ENCODE measurements around the gene GABBR2.

Gene GABBR2

DNA sequence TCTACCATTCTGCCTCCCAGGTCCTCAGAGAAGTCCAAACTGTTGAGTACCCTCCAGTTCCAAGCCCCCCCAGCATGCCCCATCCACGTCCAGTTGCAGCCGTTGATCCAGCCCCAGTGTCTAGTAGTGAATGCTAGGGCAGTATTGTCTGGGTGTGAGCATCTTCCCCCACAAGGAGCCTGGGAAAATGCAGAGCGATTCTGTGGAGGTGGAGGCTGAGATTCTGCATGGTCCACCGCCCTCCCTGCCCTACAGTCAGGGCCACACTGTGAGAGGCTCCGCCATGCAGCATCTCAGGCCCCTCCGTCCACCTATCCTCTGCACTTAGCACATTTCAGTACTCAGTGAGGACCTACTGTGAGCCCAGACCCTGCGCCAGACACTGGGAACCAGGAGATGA lies 135.9 kb downstream of the GABBR2 start:
- TF ChIP-seq, protein P1, sequence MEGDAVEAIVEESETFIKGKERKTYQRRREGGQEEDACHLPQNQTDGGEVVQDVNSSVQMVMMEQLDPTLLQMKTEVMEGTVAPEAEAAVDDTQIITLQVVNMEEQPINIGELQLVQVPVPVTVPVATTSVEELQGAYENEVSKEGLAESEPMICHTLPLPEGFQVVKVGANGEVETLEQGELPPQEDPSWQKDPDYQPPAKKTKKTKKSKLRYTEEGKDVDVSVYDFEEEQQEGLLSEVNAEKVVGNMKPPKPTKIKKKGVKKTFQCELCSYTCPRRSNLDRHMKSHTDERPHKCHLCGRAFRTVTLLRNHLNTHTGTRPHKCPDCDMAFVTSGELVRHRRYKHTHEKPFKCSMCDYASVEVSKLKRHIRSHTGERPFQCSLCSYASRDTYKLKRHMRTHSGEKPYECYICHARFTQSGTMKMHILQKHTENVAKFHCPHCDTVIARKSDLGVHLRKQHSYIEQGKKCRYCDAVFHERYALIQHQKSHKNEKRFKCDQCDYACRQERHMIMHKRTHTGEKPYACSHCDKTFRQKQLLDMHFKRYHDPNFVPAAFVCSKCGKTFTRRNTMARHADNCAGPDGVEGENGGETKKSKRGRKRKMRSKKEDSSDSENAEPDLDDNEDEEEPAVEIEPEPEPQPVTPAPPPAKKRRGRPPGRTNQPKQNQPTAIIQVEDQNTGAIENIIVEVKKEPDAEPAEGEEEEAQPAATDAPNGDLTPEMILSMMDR (IDR thresholded peaks at IDR 0.05; ENCODE audit: low read length, missing control alignments), result no peak
- DNase-seq (ENCODE audit: low read depth), result no peak
- H3K4me3 ChIP-seq (replicated peaks; ENCODE audit: low read depth, low read length), result no peak overlapping the region

DNA sequence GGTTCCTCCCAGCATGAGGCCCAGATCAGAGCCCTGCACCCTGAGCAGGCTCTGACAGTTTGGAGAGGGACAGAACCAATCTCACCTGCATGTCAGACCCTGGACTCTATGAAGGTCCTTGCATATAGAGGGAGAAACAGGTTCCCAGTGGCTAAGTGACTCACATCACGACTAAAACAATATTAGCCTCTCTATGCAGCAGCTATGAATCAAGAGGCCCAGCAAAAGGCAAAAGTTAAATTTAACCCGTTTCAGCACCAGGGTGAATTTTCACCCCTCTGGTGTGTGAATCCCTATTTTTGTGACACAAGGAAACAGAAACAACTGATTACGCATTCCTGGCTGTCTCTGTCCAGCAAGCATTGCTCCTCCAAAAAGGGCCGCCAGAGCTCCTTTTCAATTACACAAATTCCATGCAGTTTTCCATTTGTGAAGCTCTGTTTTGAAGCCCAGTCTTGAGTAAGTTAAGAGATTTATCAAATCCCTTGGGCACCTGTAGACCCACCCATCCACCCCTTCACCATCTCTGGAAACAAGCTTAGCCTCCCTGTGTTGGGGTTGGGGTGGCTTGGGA lies 136.6 kb downstream of the GABBR2 start:
- TF ChIP-seq, protein P1 (IDR thresholded peaks at IDR 0.05; ENCODE audit: low read length, missing control alignments), result no peak
- DNase-seq (ENCODE audit: low read depth), result peak; percentile 21
- H3K4me3 ChIP-seq (replicated peaks; ENCODE audit: low read depth, low read length), result no peak overlapping the region

GRCh38 chr9:98571643-98572042 lies 137.1 kb downstream of the GABBR2 start:
- no peak overlapping the region for H3K4me3 ChIP-seq (replicated peaks; ENCODE audit: low read depth, low read length)
- no peak for DNase-seq (ENCODE audit: low read depth)
- TF ChIP-seq, protein P1 (IDR thresholded peaks at IDR 0.05; ENCODE audit: low read length, missing control alignments), result no peak

DNA sequence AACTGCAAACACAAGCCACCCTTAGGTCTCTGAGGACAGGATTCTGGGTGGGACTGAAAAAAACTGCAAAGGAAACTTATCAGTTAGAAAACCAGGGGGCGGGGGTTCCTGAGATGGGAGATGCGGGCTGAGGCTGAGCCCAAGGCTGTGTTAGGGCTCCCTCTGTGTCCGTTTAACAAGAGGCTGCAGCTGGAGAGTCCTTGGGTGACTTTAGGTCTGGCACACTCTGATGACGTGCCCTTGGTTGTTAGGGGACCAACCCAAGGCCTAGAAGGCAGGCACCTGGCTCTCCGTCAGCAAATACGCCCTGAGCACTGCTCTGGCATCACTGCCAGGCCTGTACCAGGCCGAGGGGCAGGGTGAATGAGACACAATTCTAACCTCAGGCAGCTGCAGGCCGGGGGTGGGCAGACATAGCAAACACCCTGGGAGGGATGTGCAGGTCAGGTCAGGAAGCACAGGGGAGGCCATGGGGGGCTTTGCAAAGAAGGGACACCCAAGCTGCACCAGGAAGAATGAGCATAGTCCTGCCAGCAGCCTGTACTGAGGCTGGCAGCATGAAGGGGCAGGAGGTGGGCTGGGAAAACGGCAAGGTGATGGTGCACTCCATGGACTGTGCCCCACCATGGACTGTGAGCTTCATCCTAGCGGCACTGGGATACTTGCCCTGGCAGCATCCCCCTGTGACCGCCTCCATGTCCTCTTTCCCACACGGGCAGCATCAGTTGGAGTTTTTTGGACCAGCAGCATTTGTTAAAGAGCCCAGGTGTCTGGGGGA lies 137.9 kb downstream of the GABBR2 start:
- TF ChIP-seq, protein P1 (IDR thresholded peaks at IDR 0.05; ENCODE audit: low read length, missing control alignments), result no peak
- no peak for DNase-seq (ENCODE audit: low read depth)
- no peak overlapping the region for H3K4me3 ChIP-seq (replicated peaks; ENCODE audit: low read depth, low read length)

GRCh38 chr9:98570055-98570454 lies 138.7 kb downstream of the GABBR2 start:
- TF ChIP-seq, protein P1 (IDR thresholded peaks at IDR 0.05; ENCODE audit: low read length, missing control alignments), result no peak
- H3K4me3 ChIP-seq (replicated peaks; ENCODE audit: low read depth, low read length), result no peak overlapping the region
- DNase-seq (ENCODE audit: low read depth), result no peak

DNA sequence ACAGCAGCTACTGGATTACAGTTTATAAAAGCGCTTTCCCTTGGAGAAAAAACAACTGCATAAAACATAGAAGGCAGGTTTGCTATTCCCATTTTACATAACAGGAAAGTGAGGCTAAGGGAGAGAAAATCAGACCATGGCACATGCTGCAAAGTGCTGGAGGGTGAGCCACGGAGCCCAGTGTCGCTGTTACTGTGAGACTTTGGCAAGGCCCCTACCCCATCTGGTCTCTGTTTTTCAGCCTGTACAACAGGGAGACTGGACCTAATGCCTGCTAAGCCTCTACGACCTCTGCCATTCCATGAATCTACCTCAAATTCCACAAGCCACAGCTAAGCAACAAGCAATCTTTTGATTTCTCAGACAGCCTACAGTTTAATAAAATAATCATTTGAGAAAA lies 139.2 kb downstream of the GABBR2 start:
- no peak for DNase-seq (ENCODE audit: low read depth)
- TF ChIP-seq, protein P1 (IDR thresholded peaks at IDR 0.05; ENCODE audit: low read length, missing control alignments), result no peak

More for the DNA sequence above, 139.2 kb downstream of the GABBR2 start:
- H3K4me3 ChIP-seq (replicated peaks; ENCODE audit: low read depth, low read length), result no peak overlapping the region

All from fibroblast of pulmonary artery (primary cell).